Loucy (cell line): ENCODE measurements around the gene CYP4F22.

Experiments
- H2AFZ ChIP-seq: fragments of 200-600 bp; sonication (generic); 2 replicates; pipeline ENCODE4 v1.6.0; 2016; ENCODE audit warnings: antibody characterized with exemption, mild to moderate bottlenecking, low read length, moderate library complexity
- H3F3A ChIP-seq: fragments of 200-600 bp; 2 replicates; pipeline ENCODE4 v1.6.0; 2016; ENCODE audit warnings: antibody characterized with exemption, low read depth, mild to moderate bottlenecking
- H3K27me3 ChIP-seq: fragments of 200-600 bp; sonication (generic); 2 replicates; pipeline ENCODE4 v1.6.1; 2014; ENCODE audit warnings: low read length, mild to moderate bottlenecking; ENCODE audit not compliant: insufficient read depth, poor library complexity, severe bottlenecking
- H3K36me3 ChIP-seq: fragments of 200-600 bp; sonication (generic); 2 replicates; pipeline ENCODE4 v1.6.1; 2016; ENCODE audit warnings: low read length; ENCODE audit not compliant: insufficient read depth
- H3K4me1 ChIP-seq: fragments of 200-600 bp; sonication (generic); 2 replicates; pipeline ENCODE4 v1.5.1; 2014; ENCODE audit warnings: low read length, mild to moderate bottlenecking; ENCODE audit not compliant: insufficient read depth, poor library complexity, severe bottlenecking
- H3K4me2 ChIP-seq: fragments of 200-600 bp; sonication (generic); 2 replicates; pipeline ENCODE4 v1.6.0; 2014; ENCODE audit warnings: antibody characterized with exemption, low read length, low read depth, mild to moderate bottlenecking; ENCODE audit not compliant: poor library complexity, severe bottlenecking
- H3K4me3 ChIP-seq: fragments of 200-600 bp; sonication (generic); 2 replicates; pipeline ENCODE4 v1.5.1; 2014; ENCODE audit warnings: low read length, mild to moderate bottlenecking, mixed read lengths; ENCODE audit not compliant: poor library complexity, severe bottlenecking
- H3K79me2 ChIP-seq: fragments of 200-600 bp; sonication (generic); 2 replicates; pipeline ENCODE4 v1.6.1; 2014; ENCODE audit warnings: low read length; ENCODE audit not compliant: insufficient read depth
- H3K9ac ChIP-seq: fragments of 200-600 bp; sonication (generic); 2 replicates; pipeline ENCODE4 v1.6.0; 2014; ENCODE audit warnings: mild to moderate bottlenecking, low read depth, low read length, moderate library complexity; ENCODE audit not compliant: poor library complexity, severe bottlenecking
- H3K9me2 ChIP-seq: fragments of 200-600 bp; sonication (generic); replicated peaks from 2 replicates; pipeline ENCODE4 v1.6.1; 2016; ENCODE audit warnings: low read depth, low read length, mixed read lengths
- H3K9me3 ChIP-seq: fragments of 200-600 bp; sonication (generic); 2 replicates; pipeline ENCODE4 v1.6.1; 2014; ENCODE audit warnings: mild to moderate bottlenecking, antibody characterized with exemption, low read length, low read depth; ENCODE audit not compliant: insufficient read depth
- H4K20me1 ChIP-seq: fragments of 200-600 bp; sonication (generic); 2 replicates; pipeline ENCODE4 v1.6.0; 2014; ENCODE audit warnings: antibody characterized with exemption, low read length, mild to moderate bottlenecking; ENCODE audit not compliant: insufficient read depth, poor library complexity, severe bottlenecking
- CTCF ChIP-seq: fragments of 200-600 bp; sonication (generic); conservative IDR thresholded peaks from 2 replicates; pipeline ENCODE4 v1.5.1; 2014; ENCODE audit warnings: mild to moderate bottlenecking, antibody characterized with exemption, low read length
- EZH2phosphoT487 ChIP-seq: fragments of 200-600 bp; IDR thresholded peaks from 2 replicates; pipeline ENCODE4 v1.6.1; 2018; ENCODE audit warnings: antibody characterized with exemption, mild to moderate bottlenecking, moderate library complexity, borderline replicate concordance

CYP4F22 gene

GRCh38 chr19:15508035-15508710 lies at the start of gene CYP4F22:
Gene CYP4F22 (plus strand): TSS chr19:15508525. CDS start chr19:15525337, 16,812 bp downstream.
- Histone ChIP-seq H3K9me2 (no peaks in the 10 kb centered on the region), H3K4me2 (no peak within 1 kb of the TSS), H3K4me1 (no peaks in the 10 kb centered on the region), H3K4me3 (no peak within 1 kb of the TSS), H3K9ac (no peak within 1 kb of the TSS), H3F3A (no peaks in the 10 kb centered on the region), H3K9me3 (no peaks in the 10 kb centered on the region), H3K79me2 (no peaks in the 10 kb centered on the region), H3K27me3 (no peaks in the 10 kb centered on the region), H4K20me1 (no peaks in the 10 kb centered on the region), H2AFZ (no peak within 1 kb of the TSS), H3K36me3 (no peaks in the 10 kb centered on the region)
- TF ChIP-seq CTCF = no peak
- no peak for TF ChIP-seq EZH2phosphoT487

- TF ChIP-seq EZH2phosphoT487 (no peak), CTCF (no peak)
- Histone ChIP-seq H4K20me1 (no peaks in the 10 kb centered on the region), H2AFZ (no peak overlapping the region), H3K9me3 (no peaks in the 10 kb centered on the region), H3K9ac (peak overlapping the region; percentile 93), H3K4me3 (peak overlapping the region; percentile 95), H3K27me3 (no peaks in the 10 kb centered on the region), H3K4me2 (peak overlapping the region; percentile 88), H3K36me3 (peaks cover 9% of the 10 kb centered on the region; the same call in 1 of the 2 replicates), H3K9me2 (no peaks in the 10 kb centered on the region), H3K79me2 (peaks cover 26% of the 10 kb centered on the region), H3K4me1 (peaks cover 41% of the 10 kb centered on the region), H3F3A (peaks cover 9% of the 10 kb centered on the region; the same call in 1 of the 2 replicates)
Observed at GRCh38 chr19:15461694-15462093, 46.6 kb upstream of the CYP4F22 start.

- H3K4me3 ChIP-seq = peak overlapping the region; percentile 95
- H2AFZ ChIP-seq = peak overlapping the region; percentile 50; the same call in 1 of the 2 replicates
- peak; percentile 18; the same call in 1 of the 2 replicates for TF ChIP-seq CTCF
- TF ChIP-seq EZH2phosphoT487 = no peak
- H3F3A ChIP-seq = peaks cover 16% of the 10 kb centered on the region; the same call in 1 of the 2 replicates
- H3K79me2 ChIP-seq = peaks cover 26% of the 10 kb centered on the region
- H3K9ac ChIP-seq = peak overlapping the region; percentile 93
- H3K9me3 ChIP-seq = no peaks in the 10 kb centered on the region
- no peaks in the 10 kb centered on the region for H4K20me1 ChIP-seq
- peak overlapping the region; percentile 88 for H3K4me2 ChIP-seq
- H3K36me3 ChIP-seq = peaks cover 3% of the 10 kb centered on the region; the same call in 1 of the 2 replicates
- no peaks in the 10 kb centered on the region for H3K27me3 ChIP-seq
- no peaks in the 10 kb centered on the region for H3K9me2 ChIP-seq
- peaks cover 61% of the 10 kb centered on the region for H3K4me1 ChIP-seq
Observed at GRCh38 chr19:15463861-15464371, 44.4 kb upstream of the CYP4F22 start.
